ENCODE data around the gene SMARCC1. TPM values are rescaled to one million over a fixed set of nuclear protein-coding genes. Genes with fewer than 3 reads are reported as not detected.

SMARCC1 gene
- total RNA-seq, 1 experiment from 2014 or later = 103 TPM

DNA sequence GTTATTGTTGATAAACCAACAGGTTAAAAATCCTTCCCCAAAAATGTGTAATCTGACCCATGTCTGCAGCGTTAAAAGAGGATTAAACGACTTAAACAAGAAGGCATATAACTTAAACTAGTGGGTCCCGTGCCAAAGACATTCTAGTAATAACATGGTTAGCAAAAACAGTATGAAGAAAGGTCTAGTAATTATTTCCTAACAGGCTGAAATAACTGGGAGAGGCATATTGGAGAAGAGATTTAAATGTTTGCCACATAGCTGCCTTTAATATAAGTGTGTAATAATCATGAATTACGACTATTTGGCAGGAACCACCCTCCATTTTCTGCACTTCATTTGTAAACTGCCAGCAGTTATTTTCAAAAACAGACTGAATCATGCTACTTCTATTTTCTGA lies 135.3 kb downstream of the SMARCC1 start:
- no peak for DNase-seq
- no peaks in the 10 kb centered on the region for H3K4me1 ChIP-seq

DNA sequence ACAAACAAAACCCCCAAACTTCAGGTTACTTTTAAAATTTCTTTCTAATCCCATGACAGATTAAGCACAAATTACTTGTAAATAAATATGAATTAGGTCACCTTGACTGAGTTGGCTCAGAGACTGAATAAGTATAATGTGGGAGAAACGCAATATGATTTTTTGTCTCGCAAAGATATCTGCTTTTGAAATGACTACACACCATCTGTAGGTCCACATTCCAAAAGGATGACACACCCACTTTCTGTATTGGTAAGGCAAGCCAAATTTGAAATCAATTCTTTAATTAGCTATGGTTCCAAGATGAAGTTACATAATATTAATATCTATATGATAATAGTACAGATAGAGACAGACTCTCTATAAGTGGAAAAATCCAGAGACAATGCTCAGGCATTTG lies 136.1 kb downstream of the SMARCC1 start:
- no peaks in the 10 kb centered on the region for H3K27me3 ChIP-seq
- H3K4me1 ChIP-seq = no peaks in the 10 kb centered on the region
- no peaks in the 10 kb centered on the region for H3K9me3 ChIP-seq (replicated peaks)
- H3K4me3 ChIP-seq = no peak overlapping the region
- no peak for DNase-seq
- no peak overlapping the region for H3K27ac ChIP-seq
- H3K36me3 ChIP-seq = peaks cover 43% of the 10 kb centered on the region

More for the DNA sequence above, 135.3 kb downstream of the SMARCC1 start:
- no peak overlapping the region for H3K4me3 ChIP-seq
- peaks cover 37% of the 10 kb centered on the region for H3K36me3 ChIP-seq
- no peaks in the 10 kb centered on the region for H3K27me3 ChIP-seq
- no peak overlapping the region for H3K27ac ChIP-seq
- no peaks in the 10 kb centered on the region for H3K9me3 ChIP-seq (replicated peaks)

DNA sequence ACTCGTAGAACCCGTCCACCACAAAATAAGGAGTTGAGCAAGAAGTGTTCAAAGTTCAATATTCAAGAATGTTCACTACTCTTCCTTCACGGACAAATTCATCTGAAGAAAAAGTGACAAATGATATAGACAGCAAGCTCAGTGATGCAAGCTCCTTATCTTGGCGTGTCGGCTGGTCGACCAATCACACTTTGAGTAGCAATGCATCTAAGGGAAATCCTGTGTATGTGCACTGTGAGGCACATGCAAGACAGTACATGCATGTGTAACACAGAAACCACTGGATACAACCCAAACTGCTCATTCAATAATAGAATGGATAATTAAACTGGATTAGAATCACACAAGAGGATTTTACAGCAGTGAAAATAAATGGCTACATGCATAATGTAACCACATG lies 138.6 kb downstream of the SMARCC1 start:
- no peak for DNase-seq
- Histone ChIP-seq H3K27me3 (no peaks in the 10 kb centered on the region), H3K4me3 (no peak overlapping the region), H3K4me1 (no peaks in the 10 kb centered on the region), H3K9me3 (replicated peaks) (no peaks in the 10 kb centered on the region), H3K27ac (no peak overlapping the region), H3K36me3 (peaks cover 43% of the 10 kb centered on the region)

DNA sequence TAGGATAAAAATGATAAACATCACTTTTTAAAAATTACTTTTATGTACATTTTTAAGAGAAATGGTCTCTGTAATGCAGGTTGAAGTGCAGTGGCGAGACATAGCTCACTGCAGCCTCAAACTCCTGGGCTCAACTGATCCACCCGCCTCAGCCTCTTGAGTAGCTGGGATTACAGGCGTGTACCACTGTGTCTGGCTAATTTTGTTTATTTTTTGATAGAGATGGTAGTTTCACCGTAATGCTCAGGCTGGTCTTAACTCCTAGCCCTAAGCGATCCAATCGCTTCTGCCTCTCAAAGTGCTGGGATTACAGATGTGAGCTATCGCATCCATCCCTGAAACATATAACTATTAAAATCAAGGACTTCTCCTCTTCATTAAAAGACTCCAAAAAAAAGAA lies 140.0 kb downstream of the SMARCC1 start:
- Histone ChIP-seq H3K27me3 (no peaks in the 10 kb centered on the region), H3K4me1 (no peaks in the 10 kb centered on the region), H3K4me3 (no peak overlapping the region), H3K27ac (no peak overlapping the region), H3K36me3 (peaks cover 48% of the 10 kb centered on the region), H3K9me3 (replicated peaks) (no peaks in the 10 kb centered on the region)
- DNase-seq = no peak

DNA sequence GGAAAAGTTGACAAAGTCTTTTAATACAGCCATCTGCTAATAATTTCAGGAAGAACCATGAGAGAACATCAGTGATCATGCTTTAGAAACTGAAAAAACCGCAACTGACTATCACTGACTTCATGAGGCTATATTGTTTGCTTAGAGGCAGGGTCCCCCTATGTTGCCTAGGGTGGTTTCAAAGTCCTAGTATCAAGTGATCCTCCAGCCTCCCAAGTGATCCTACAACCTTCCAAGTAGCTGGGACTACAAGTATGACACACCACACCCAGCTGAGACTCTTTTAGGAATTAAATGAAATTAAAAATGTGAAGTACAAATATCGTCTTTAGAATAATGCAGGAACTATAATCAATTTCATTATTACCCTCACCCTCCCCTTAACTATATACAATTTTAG lies 144.8 kb downstream of the SMARCC1 start:
- Histone ChIP-seq H3K9me3 (replicated peaks) (no peaks in the 10 kb centered on the region), H3K4me3 (no peak overlapping the region), H3K4me1 (no peaks in the 10 kb centered on the region), H3K36me3 (peaks cover 51% of the 10 kb centered on the region), H3K27me3 (no peaks in the 10 kb centered on the region), H3K27ac (no peak overlapping the region)
- no peak for DNase-seq

DNA sequence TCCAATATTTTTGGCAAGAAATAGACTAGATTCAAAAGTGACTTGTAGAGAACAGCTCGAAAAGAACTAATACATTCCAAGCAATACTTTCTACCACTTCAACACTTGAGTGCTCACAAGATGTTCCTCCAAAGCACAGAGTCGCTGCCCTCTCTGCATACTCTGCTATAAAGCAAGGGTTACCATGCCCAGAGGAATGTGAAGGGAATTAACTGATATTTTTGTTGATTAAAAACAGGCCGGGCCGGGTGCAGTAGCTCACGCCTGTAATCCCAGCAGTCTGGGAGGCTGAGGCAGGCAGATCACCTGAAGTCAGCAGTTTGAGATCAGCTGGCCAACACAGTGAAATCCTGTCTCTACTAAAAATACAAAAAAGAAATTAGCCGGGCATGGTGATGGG lies 145.5 kb downstream of the SMARCC1 start:
- Histone ChIP-seq H3K9me3 (replicated peaks) (no peaks in the 10 kb centered on the region), H3K27me3 (no peaks in the 10 kb centered on the region), H3K36me3 (peaks cover 58% of the 10 kb centered on the region), H3K4me1 (no peaks in the 10 kb centered on the region), H3K4me3 (no peak overlapping the region), H3K27ac (no peak overlapping the region)
- DNase-seq = no peak

DNA sequence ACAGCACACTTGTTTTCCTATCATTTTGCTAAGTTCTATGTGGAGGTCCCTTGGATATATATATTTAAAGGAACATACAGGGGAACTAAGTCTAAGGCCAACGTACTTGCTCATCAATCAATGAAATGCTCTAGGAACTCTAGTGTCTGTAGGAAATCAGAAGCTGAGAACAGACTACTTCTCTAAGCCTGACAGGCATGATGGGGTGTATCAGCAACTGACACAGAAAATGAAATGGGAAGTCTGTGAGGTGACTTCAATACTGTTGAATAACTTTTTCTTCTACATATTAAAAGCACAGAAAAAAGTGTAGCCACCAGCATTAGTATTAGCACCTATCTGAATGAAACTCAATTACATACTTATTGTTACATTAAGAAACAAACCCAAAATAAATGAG lies 146.2 kb downstream of the SMARCC1 start:
- DNase-seq = peak in 1 of 2 experiments; percentile 14
- Histone ChIP-seq H3K9me3 (replicated peaks) (no peaks in the 10 kb centered on the region), H3K4me3 (no peak overlapping the region), H3K36me3 (peaks cover 58% of the 10 kb centered on the region), H3K27ac (peak overlapping the region; percentile 66), H3K27me3 (no peaks in the 10 kb centered on the region), H3K4me1 (no peaks in the 10 kb centered on the region)

DNA sequence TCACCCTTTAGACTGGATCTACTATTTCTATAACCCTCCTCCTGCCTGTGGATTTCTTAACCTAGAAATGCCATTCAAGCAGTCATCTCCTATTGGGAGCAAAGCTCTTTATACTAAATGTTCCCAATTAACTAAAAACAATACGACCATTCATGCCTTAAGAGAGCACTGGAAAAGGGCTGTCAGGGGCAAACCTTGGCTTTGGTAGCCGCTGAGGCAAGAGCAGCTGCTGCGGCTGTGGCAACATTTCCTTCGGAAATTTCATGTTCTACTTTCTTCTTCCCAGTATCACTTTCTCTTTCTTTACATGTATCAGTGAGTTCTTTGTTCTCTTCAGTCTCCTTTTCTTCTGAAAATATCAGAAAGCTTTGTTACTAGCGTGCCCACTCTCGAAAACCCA lies 146.7 kb downstream of the SMARCC1 start:
- H3K27ac ChIP-seq = peak overlapping the region; percentile 66
- peak; percentile 56 to 81 for DNase-seq
- no peaks in the 10 kb centered on the region for H3K9me3 ChIP-seq (replicated peaks)
- H3K4me1 ChIP-seq = no peaks in the 10 kb centered on the region
- H3K36me3 ChIP-seq = peaks cover 57% of the 10 kb centered on the region
- no peaks in the 10 kb centered on the region for H3K27me3 ChIP-seq
- H3K4me3 ChIP-seq = no peak overlapping the region

DNA sequence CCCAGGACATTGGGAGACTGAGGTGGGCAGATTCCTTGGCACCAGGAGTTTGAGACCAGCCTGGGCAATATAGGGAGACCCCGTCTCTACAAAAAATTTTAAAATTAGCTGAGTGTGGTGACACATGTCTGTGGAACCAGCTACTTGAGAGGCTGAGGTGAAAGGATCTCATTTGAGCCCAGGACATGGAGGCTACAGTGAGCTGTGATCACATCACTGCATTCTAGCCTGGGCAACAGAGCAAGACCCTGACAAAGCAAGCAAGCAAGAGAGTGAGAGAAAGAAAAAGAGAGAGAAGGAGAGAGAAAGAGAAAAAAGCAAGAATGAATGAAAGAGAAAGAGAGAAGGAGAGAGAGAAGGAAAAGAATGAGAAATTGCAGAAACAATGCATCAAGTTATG lies 150.9 kb downstream of the SMARCC1 start:
- Histone ChIP-seq H3K27ac (no peak overlapping the region), H3K9me3 (replicated peaks) (no peaks in the 10 kb centered on the region), H3K36me3 (peaks cover 69% of the 10 kb centered on the region), H3K4me3 (no peak overlapping the region), H3K27me3 (no peaks in the 10 kb centered on the region), H3K4me1 (no peaks in the 10 kb centered on the region)
- DNase-seq = no peak

DNA sequence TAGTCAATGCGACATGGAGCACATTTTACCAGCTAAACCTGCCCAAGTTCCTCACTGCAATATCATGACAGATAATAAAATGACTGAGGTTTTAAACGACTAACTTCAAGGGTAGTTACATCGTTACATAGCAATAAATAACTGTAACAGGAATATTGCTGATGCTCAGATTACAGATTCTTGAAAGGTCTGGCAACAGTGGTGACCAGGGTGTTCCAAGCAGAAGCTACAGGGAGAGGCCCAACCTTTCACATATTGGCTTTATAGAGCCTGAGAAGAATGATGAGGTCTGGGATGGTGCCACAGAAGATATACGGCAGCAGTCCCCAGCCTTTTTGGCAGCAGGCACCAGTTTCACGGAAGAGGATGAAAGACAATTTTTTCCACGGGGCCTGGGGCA lies 151.9 kb downstream of the SMARCC1 start:
- H3K9me3 ChIP-seq (replicated peaks) = no peaks in the 10 kb centered on the region
- H3K27me3 ChIP-seq = no peaks in the 10 kb centered on the region
- H3K4me1 ChIP-seq = no peaks in the 10 kb centered on the region
- no peak overlapping the region for H3K4me3 ChIP-seq
- no peak overlapping the region for H3K27ac ChIP-seq
- DNase-seq = no peak
- peaks cover 74% of the 10 kb centered on the region for H3K36me3 ChIP-seq

DNA sequence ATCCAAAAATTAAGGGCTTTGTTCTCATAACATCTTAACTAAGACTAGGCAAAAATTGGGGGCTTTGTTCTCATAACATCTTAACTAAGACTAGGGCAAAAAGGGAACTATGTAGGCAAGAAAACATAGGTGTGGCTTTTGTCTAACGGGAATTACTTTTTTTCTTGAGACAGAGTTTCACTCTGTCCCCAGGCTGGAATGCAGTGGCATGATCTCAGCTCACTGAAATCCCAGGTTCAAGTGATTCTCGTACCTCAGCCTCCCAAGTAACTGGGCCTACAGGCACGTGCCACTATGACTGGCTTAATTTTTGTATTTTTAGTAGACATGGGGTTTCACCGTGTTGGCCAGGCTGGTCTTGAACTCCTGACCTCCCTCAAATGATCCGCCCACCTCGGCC lies 153.3 kb downstream of the SMARCC1 start:
- no peak overlapping the region for H3K4me3 ChIP-seq
- no peak for DNase-seq
- peaks cover 72% of the 10 kb centered on the region for H3K36me3 ChIP-seq
- no peaks in the 10 kb centered on the region for H3K4me1 ChIP-seq
- no peaks in the 10 kb centered on the region for H3K9me3 ChIP-seq (replicated peaks)
- H3K27me3 ChIP-seq = no peaks in the 10 kb centered on the region
- H3K27ac ChIP-seq = no peak overlapping the region

DNA sequence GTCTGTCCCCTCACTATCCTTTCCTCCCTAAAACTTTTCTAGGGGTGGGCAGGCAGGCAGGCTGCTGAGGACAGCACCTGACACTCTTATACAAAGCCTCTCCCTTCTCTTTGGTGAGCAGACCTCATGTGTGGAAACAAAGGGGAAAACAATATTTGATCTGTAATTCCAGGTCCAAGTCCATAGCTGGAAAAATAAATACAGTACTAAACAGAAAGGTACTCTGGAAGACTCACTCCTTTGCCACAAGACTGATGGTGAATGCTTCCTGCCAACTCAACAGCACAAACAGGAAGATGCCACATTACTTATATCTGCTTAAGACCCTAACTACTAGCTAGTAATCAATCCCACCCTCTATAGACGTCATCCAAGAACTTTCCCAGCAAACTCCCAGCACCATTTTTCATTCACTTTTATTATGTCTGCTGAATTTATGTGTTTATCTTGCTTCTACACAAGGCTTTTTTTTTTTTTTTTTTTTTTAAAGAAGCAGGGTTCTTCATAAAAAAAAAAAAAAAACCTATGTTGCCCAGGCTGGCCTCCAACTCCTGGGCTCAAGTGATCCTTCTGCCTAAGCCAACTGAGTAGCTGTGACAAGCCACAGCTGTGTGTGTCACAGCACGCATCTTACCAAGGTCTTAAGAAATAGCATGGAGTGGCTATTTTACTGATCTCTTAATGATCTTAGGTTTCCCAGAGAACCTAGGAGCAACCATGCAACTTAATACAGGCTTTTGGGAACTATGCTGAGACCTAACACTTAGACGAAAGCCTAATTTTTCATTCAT lies 158.8 kb downstream of the SMARCC1 start:
- no peaks in the 10 kb centered on the region for H3K4me1 ChIP-seq
- peaks cover 71% of the 10 kb centered on the region for H3K36me3 ChIP-seq
- no peaks in the 10 kb centered on the region for H3K9me3 ChIP-seq (replicated peaks)
- H3K27ac ChIP-seq = no peak overlapping the region
- no peaks in the 10 kb centered on the region for H3K27me3 ChIP-seq
- DNase-seq = no peak
- H3K4me3 ChIP-seq = no peak overlapping the region

DNA sequence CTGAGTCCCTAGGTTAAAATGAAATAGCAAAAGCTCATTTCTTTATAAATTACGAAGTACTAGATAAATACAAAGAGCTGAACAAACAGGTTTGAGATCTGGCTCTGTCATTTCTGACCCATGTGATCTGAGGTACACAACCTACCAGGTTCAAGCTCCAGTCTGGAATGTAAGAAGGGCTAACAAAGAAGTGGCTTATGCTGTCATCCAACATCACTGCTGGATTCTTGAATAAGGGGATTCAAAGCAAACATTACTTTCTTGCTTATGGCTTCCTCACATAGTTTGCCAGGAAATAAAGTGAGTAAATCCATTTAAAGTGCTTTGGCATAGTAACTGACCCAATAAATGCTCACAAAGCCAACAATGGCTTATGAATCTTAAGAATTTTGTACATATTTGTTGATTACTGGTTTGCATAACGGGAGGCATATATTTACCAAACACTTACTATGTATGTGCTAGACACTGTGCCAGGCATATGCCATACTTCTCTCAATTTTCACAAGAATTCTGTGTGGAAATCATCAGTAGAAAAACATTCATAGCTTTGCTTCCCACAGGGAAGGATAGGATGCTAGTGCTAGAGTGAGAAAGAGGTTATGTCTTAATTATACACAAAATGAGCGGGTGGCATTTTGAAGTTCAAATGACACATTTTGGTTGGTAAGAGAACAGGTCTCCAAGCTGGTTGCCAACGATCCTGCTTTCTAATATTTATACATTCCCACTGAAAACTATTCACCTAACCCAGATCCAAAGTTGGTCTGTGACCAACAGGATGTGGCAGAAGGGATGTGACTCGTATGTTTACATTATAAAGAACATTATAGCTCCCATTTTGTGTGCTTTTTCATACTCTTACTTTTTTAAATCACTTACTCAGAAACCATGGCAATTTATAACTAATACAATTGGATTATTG lies 164.3 kb downstream of the SMARCC1 start:
- Histone ChIP-seq H3K4me1 (no peaks in the 10 kb centered on the region), H3K4me3 (no peak overlapping the region), H3K9me3 (replicated peaks) (no peaks in the 10 kb centered on the region), H3K27me3 (no peaks in the 10 kb centered on the region), H3K27ac (no peak overlapping the region), H3K36me3 (peaks cover 57% of the 10 kb centered on the region)
- no peak for DNase-seq

DNA sequence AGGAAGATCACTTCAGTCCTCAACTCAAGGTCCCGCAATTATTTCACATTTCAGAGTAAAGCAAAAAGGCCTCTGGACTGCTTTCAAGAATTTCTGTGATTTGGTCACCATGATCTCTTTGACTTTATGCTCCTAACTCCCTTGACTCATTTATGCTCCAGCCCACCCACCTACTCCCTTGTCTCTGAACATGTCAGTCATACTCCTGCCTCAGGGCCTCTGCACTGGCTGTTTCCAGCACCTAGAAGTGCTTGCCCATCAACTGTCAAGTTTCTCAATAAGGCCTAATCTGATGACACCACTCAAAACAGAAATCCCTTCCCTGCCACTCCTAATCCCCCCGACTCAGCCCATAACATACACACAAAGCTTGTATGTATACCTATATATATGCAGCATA lies 166.9 kb downstream of the SMARCC1 start:
- Histone ChIP-seq H3K9me3 (replicated peaks) (no peaks in the 10 kb centered on the region), H3K4me1 (no peaks in the 10 kb centered on the region; the same call in 1 of the 2 replicates), H3K27ac (no peak overlapping the region), H3K4me3 (no peak overlapping the region), H3K27me3 (no peaks in the 10 kb centered on the region), H3K36me3 (peaks cover 51% of the 10 kb centered on the region)
- no peak for DNase-seq

DNA sequence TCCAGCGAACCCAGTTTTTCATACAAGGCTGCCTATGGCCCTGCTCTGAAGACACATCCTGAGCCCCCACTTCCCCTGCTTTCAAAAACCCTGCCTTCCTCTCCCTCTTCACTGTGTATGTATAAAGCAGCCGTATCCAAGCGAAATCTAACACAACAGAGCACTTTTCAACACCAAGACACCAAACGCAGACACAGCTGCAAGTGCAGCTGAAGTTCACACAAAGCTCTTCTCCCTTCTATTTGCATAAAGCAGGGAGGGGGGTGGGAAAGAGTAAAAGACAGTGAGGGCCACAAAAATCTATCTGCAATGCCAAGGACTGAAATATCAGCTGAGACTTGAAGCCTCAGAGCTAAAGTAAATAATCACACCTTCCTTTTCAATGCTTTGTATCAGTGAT lies 168.0 kb downstream of the SMARCC1 start:
- H3K4me1 ChIP-seq = no peaks in the 10 kb centered on the region; the same call in 1 of the 2 replicates
- H3K36me3 ChIP-seq = peaks cover 54% of the 10 kb centered on the region
- H3K27me3 ChIP-seq = no peaks in the 10 kb centered on the region
- DNase-seq = peak in 1 of 2 experiments; percentile 10
- no peak overlapping the region for H3K4me3 ChIP-seq
- H3K27ac ChIP-seq = no peak overlapping the region
- no peaks in the 10 kb centered on the region for H3K9me3 ChIP-seq (replicated peaks)
